Measurements from ENCODE around the gene DBT.
A peak's percentile ranks its signal among the peaks of the same experiment; 100 is the strongest.
"Not testable (repeated sequence)": the region's sequence is repeated elsewhere in the genome, so short reads cannot be mapped to it uniquely, and the experiment has no call there.

Gene DBT

GRCh38 chr1:100250264-100250663 is 630 bp upstream of the DBT start:
- no peak for DNase-seq

- DNase-seq: no peak
Measured at GRCh38 chr1:100249155-100249536, 488 bp downstream of the DBT start.

- DNase-seq: no peak
Measured at GRCh38 chr1:100246738-100247137, 2.9 kb downstream of the DBT start.

- DNase-seq: no peak
Measured at GRCh38 chr1:100240631-100241030, 9.0 kb downstream of the DBT start.

GRCh38 chr1:100239961-100240360 is 9.7 kb downstream of the DBT start:
- DNase-seq: no peak

- DNase-seq: no peak
Measured at GRCh38 chr1:100237091-100237490, 12.5 kb downstream of the DBT start.

GRCh38 chr1:100234432-100234831 is 15.2 kb downstream of the DBT start:
- no peak for DNase-seq

GRCh38 chr1:100233566-100233965 is 16.1 kb downstream of the DBT start:
- DNase-seq: not testable (repeated sequence)

GRCh38 chr1:100232156-100232555 is 17.5 kb downstream of the DBT start:
- DNase-seq: no peak

- no peak for DNase-seq
Measured at GRCh38 chr1:100231721-100232120, 17.9 kb downstream of the DBT start.

GRCh38 chr1:100230765-100231164 is 18.9 kb downstream of the DBT start:
- no peak for DNase-seq

GRCh38 chr1:100229681-100230443 is 19.8 kb downstream of the DBT start:
- no peak for DNase-seq

- DNase-seq: no peak
Measured at GRCh38 chr1:100222428-100222827, 27.2 kb downstream of the DBT start.

- peak; percentile 6 for DNase-seq
Measured at GRCh38 chr1:100219883-100220282, 29.8 kb downstream of the DBT start.

GRCh38 chr1:100219457-100219856 is 30.2 kb downstream of the DBT start:
- DNase-seq: no peak

GRCh38 chr1:100217834-100218233 is 31.8 kb downstream of the DBT start:
- DNase-seq: no peak

- DNase-seq: no peak
Measured at GRCh38 chr1:100215101-100215500, 34.5 kb downstream of the DBT start.

- no peak for DNase-seq
Measured at GRCh38 chr1:100213141-100213540, 36.5 kb downstream of the DBT start.

- DNase-seq: no peak
Measured at GRCh38 chr1:100206301-100206700, 43.3 kb downstream of the DBT start.

GRCh38 chr1:100205593-100205992 is 44.0 kb downstream of the DBT start:
- not testable (repeated sequence) for DNase-seq

GRCh38 chr1:100205103-100205502 is 44.5 kb downstream of the DBT start:
- DNase-seq: not testable (repeated sequence)

- not testable (repeated sequence) for DNase-seq
Measured at GRCh38 chr1:100202703-100203102, 46.9 kb downstream of the DBT start.

GRCh38 chr1:100200060-100200459 is 49.6 kb downstream of the DBT start:
- not testable (repeated sequence) for DNase-seq

GRCh38 chr1:100198596-100198995 is 51.0 kb downstream of the DBT start:
- DNase-seq: no peak

- DNase-seq: no peak
Measured at GRCh38 chr1:100188617-100189016, 61.0 kb downstream of the DBT start.

Data from activated CD4-positive, alpha-beta T cell treated with anti-CD3 and anti-CD28 coated beads for 48 hours (primary cell).